Trophoblast cell (in vitro differentiated cells and primary cell): ENCODE data around the gene LRBA.

Source experiments
- DNase-seq, 2 donors: peaks; one replicate each; pipeline ENCODE4 v3.0.0-alpha.2; 2016
- H2AFZ ChIP-seq: 2 replicates; pipeline ENCODE4 v1.6.1; 2013; ENCODE audit warnings: low read length, moderate library complexity, mild to moderate bottlenecking; ENCODE audit not compliant: insufficient read depth, poor library complexity
- H2AK5ac ChIP-seq: 2 replicates; pipeline ENCODE4 v1.6.1; 2013; ENCODE audit warnings: mild to moderate bottlenecking, low read length
- H2BK120ac ChIP-seq: 2 replicates; pipeline ENCODE4 v1.6.1; 2013; ENCODE audit warnings: low read length, mild to moderate bottlenecking, moderate library complexity; ENCODE audit not compliant: insufficient read depth, poor library complexity
- H2BK12ac ChIP-seq: 2 replicates; pipeline ENCODE4 v1.6.1; 2013; ENCODE audit warnings: mild to moderate bottlenecking, low read length, moderate library complexity
- H2BK5ac ChIP-seq: 2 replicates; pipeline ENCODE4 v1.6.1; 2013; ENCODE audit warnings: low read length, low read depth, moderate library complexity, mild to moderate bottlenecking; ENCODE audit not compliant: poor library complexity
- H3K14ac ChIP-seq: 2 replicates; pipeline ENCODE4 v1.6.1; 2013; ENCODE audit warnings: mild to moderate bottlenecking, low read length
- H3K18ac ChIP-seq: 2 replicates; pipeline ENCODE4 v1.6.1; 2013; ENCODE audit warnings: mild to moderate bottlenecking, low read length
- H3K23ac ChIP-seq: 2 replicates; pipeline ENCODE4 v1.6.1; 2013; ENCODE audit warnings: low read length
- H3K27ac ChIP-seq: 2 replicates; pipeline ENCODE4 v1.5.1; 2013; ENCODE audit warnings: low read depth, mild to moderate bottlenecking, inconsistent platforms, low read length, moderate library complexity
- H3K27me3 ChIP-seq: 2 replicates; pipeline ENCODE4 v1.6.1; 2013; ENCODE audit warnings: inconsistent platforms, mild to moderate bottlenecking, low read length, moderate library complexity; ENCODE audit not compliant: insufficient read depth
- H3K36me3 ChIP-seq, 2 experiments: 1 replicate in 1 of 2; 2 replicates in 1 of 2; pipeline ENCODE4 v1.6.1; 2013; ENCODE audit warnings: low read length in 2 of 2, mild to moderate bottlenecking in 2 of 2, moderate library complexity in 1 of 2; ENCODE audit not compliant: insufficient read depth in 2 of 2, control insufficient read depth in 1 of 2
- H3K4ac ChIP-seq: 2 replicates; pipeline ENCODE4 v1.6.1; 2013; ENCODE audit warnings: low read depth, mild to moderate bottlenecking, low read length, moderate library complexity
- H3K4me1 ChIP-seq, 2 experiments: 1 replicate in 1 of 2; 2 replicates in 1 of 2; pipeline ENCODE4 v1.6.1; 2013; ENCODE audit warnings: low read length in 2 of 2, mild to moderate bottlenecking in 2 of 2, moderate library complexity in 1 of 2; ENCODE audit not compliant: insufficient read depth in 2 of 2, control insufficient read depth in 1 of 2
- H3K4me2 ChIP-seq: 2 replicates; pipeline ENCODE4 v1.6.1; 2013; ENCODE audit warnings: inconsistent platforms, mild to moderate bottlenecking, low read length, moderate library complexity
- H3K4me3 ChIP-seq: 2 replicates; pipeline ENCODE4 v1.5.1; 2013; ENCODE audit warnings: mild to moderate bottlenecking, low read depth, low read length, inconsistent platforms
- H3K79me1 ChIP-seq: one replicate; pipeline ENCODE4 v1.6.1; 2013; ENCODE audit warnings: low read length
- H3K79me2 ChIP-seq: 2 replicates; pipeline ENCODE4 v1.6.1; 2013; ENCODE audit warnings: low read length, mild to moderate bottlenecking; ENCODE audit not compliant: control insufficient read depth, insufficient read depth, poor library complexity
- H3K9ac ChIP-seq: 2 replicates; pipeline ENCODE4 v1.6.1; 2013; ENCODE audit warnings: mild to moderate bottlenecking, low read length
- H3K9me3 ChIP-seq: 2 replicates; pipeline ENCODE4 v1.6.1; 2013; ENCODE audit warnings: low read depth, mild to moderate bottlenecking, control low read depth, inconsistent platforms, low read length; ENCODE audit not compliant: insufficient read depth
- H4K12ac ChIP-seq: 2 replicates; pipeline ENCODE4 v1.6.1; 2013; ENCODE audit warnings: low read depth, mild to moderate bottlenecking, low read length, moderate library complexity
- H4K8ac ChIP-seq: 2 replicates; pipeline ENCODE4 v1.6.1; 2013; ENCODE audit warnings: low read depth, mild to moderate bottlenecking, low read length, moderate library complexity
- H4K91ac ChIP-seq: one replicate; pipeline ENCODE4 v1.6.1; 2013; ENCODE audit warnings: low read depth, mild to moderate bottlenecking, low read length, moderate library complexity
- WGBS: extraction: QIAGEN DNeasy Blood & Tissue Kit; methylation state at CpG from one replicate; pipeline ENCODE4 v1.1.7; 2013; ENCODE audit warnings: missing lambda C conversion rate; ENCODE audit not compliant: insufficient read length, insufficient coverage; ENCODE audit errors: extremely low coverage; 5-methylcytosine and 5-hydroxymethylcytosine counted together

The LRBA gene

DNA sequence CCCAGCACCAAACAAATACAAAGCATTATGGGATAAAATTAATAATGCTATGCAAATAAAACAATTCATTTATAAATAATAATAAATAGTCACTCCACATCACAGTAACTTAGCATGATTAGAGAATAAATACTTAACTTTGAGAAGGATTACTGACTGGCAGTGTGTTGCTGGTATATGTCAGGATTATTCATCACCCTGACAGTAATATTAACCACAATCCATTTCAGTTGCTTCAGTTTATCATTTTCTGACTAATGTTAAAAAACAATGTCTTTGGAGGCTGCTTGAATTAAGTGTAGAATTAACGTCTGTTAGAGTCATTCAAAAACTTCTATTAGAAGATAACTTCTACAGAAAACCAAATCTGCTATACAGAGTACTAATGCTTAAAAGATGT, 557.3 kb downstream of the LRBA start:
- H3K4me1 ChIP-seq, result no peaks in the 10 kb centered on the region
- WGBS, result no CpG with 5 or more reads among the region's 1 CpG

DNA sequence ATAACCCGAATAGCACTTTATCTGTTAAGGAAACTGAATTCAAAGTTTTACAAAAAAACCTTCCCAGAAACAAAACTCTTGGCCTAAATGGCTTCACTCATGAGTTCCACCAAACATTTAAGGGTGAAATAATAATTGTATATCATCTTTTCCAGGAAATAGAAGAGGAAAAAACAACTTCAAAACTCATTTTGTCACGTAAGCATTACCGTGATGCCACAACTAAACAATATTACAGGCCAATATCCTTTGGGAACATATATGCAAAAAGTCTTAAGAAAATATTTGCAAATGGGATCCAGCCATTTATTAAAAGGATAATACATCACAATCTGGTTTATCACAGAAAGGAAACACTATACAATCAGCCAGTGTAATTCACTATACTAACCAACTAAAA, 563.2 kb downstream of the LRBA start:
- no peak overlapping the region for H4K12ac ChIP-seq
- no peaks in the 10 kb centered on the region for H3K4me1 ChIP-seq
- no peak overlapping the region for H3K9ac ChIP-seq
- DNase-seq, result no peak
- H3K79me2 ChIP-seq, result no peaks in the 10 kb centered on the region
- no CpG with 5 or more reads among the region's 3 CpGs for WGBS
- no peaks in the 10 kb centered on the region for H3K79me1 ChIP-seq
- no peaks in the 10 kb centered on the region for H3K9me3 ChIP-seq
- no peak overlapping the region for H2AFZ ChIP-seq
- H3K27ac ChIP-seq, result no peak overlapping the region
- no peaks in the 10 kb centered on the region for H3K36me3 ChIP-seq
- H2BK120ac ChIP-seq, result no peak overlapping the region
- H3K27me3 ChIP-seq, result no peaks in the 10 kb centered on the region
- no peak overlapping the region for H2BK12ac ChIP-seq
- H4K8ac ChIP-seq, result no peak overlapping the region
- no peak overlapping the region for H3K23ac ChIP-seq
- H2BK5ac ChIP-seq, result no peak overlapping the region
- H2AK5ac ChIP-seq, result no peak overlapping the region
- H4K91ac ChIP-seq, result no peak overlapping the region
- no peak overlapping the region for H3K4me3 ChIP-seq
- no peak overlapping the region for H3K4me2 ChIP-seq
- no peak overlapping the region for H3K18ac ChIP-seq
- no peak overlapping the region for H3K4ac ChIP-seq
- no peak overlapping the region for H3K14ac ChIP-seq

More for the DNA sequence above, 557.3 kb downstream of the LRBA start:
- no peak overlapping the region for H2BK120ac ChIP-seq
- H3K9ac ChIP-seq, result no peak overlapping the region
- no peak overlapping the region for H4K91ac ChIP-seq
- DNase-seq, result no peak
- no peak overlapping the region for H2AFZ ChIP-seq
- no peak overlapping the region for H2BK12ac ChIP-seq
- no peaks in the 10 kb centered on the region for H3K36me3 ChIP-seq
- H3K4me2 ChIP-seq, result no peak overlapping the region
- no peaks in the 10 kb centered on the region for H3K79me2 ChIP-seq
- H3K18ac ChIP-seq, result no peak overlapping the region
- no peaks in the 10 kb centered on the region for H3K79me1 ChIP-seq
- no peak overlapping the region for H3K23ac ChIP-seq
- H4K8ac ChIP-seq, result no peak overlapping the region
- no peak overlapping the region for H3K27ac ChIP-seq
- no peak overlapping the region for H4K12ac ChIP-seq
- no peaks in the 10 kb centered on the region for H3K27me3 ChIP-seq
- no peak overlapping the region for H3K14ac ChIP-seq
- no peaks in the 10 kb centered on the region for H3K9me3 ChIP-seq
- H2AK5ac ChIP-seq, result no peak overlapping the region
- no peak overlapping the region for H3K4ac ChIP-seq
- H3K4me3 ChIP-seq, result no peak overlapping the region
- no peak overlapping the region for H2BK5ac ChIP-seq

DNA sequence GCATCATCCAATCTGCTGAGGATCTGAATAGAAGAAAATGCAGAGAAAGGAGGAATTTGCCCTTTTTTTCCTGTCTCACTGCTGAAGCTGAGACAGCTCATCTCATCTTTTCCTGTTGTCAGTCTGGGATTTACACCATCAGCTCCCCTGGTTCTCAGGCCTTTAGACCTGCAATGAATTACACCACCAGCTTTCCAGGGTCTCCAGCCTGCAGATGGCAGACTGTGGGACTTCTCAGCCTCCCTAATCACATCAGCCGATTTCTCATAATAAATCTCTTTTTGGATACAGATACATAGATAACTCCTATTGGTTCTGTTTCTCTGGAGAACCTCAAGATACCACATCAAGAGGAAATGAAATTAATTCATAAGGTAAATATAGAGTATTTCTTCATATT, 567.7 kb downstream of the LRBA start:
- no peak overlapping the region for H2BK120ac ChIP-seq
- no peak overlapping the region for H2AK5ac ChIP-seq
- no peak overlapping the region for H3K23ac ChIP-seq
- no peaks in the 10 kb centered on the region for H3K36me3 ChIP-seq
- no peaks in the 10 kb centered on the region for H3K79me2 ChIP-seq
- no peak overlapping the region for H2BK12ac ChIP-seq
- DNase-seq, result no peak
- H3K27ac ChIP-seq, result no peak overlapping the region
- no peak overlapping the region for H4K91ac ChIP-seq
- H3K4me2 ChIP-seq, result no peak overlapping the region
- no CpG with 5 or more reads among the region's 1 CpG for WGBS
- no peaks in the 10 kb centered on the region for H3K27me3 ChIP-seq
- no peak overlapping the region for H4K8ac ChIP-seq
- H3K4me3 ChIP-seq, result no peak overlapping the region
- H2BK5ac ChIP-seq, result no peak overlapping the region
- no peaks in the 10 kb centered on the region for H3K9me3 ChIP-seq
- no peak overlapping the region for H2AFZ ChIP-seq
- H3K18ac ChIP-seq, result no peak overlapping the region
- no peak overlapping the region for H3K9ac ChIP-seq
- H3K79me1 ChIP-seq, result no peaks in the 10 kb centered on the region
- H4K12ac ChIP-seq, result no peak overlapping the region
- H3K4me1 ChIP-seq, result no peaks in the 10 kb centered on the region
- no peak overlapping the region for H3K4ac ChIP-seq
- no peak overlapping the region for H3K14ac ChIP-seq

DNA sequence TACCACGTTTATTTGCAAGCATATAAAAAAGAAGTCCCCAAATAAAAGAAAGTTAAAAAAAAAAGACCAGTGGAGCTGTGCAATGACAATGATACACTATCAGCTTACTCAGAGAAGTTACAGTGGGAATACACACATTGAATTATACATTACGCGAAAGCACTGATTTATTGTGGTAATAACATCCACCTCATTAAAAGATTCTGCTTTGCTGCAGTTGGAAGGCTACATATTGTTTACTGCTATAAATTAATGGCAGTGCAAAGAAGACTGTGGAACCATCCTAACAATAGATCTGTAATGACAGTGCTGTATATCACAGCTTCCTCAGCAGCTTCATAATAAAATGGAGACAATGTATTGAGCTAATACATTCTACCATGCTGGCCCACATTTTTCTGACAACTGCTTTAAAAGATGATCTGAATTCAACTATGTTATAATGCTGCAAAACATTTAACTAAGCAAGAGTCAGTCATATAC, 575.6 kb downstream of the LRBA start:
- H4K91ac ChIP-seq, result no peak overlapping the region
- H2AFZ ChIP-seq, result no peak overlapping the region
- H3K36me3 ChIP-seq, result no peaks in the 10 kb centered on the region
- no peaks in the 10 kb centered on the region for H3K27me3 ChIP-seq
- no peak overlapping the region for H3K23ac ChIP-seq
- peak in 1 of 2 donors; percentile 13 for DNase-seq
- no peak overlapping the region for H2AK5ac ChIP-seq
- no peaks in the 10 kb centered on the region for H3K79me2 ChIP-seq
- H3K18ac ChIP-seq, result no peak overlapping the region
- no peak overlapping the region for H4K8ac ChIP-seq
- H3K4me1 ChIP-seq, result no peaks in the 10 kb centered on the region
- H3K14ac ChIP-seq, result no peak overlapping the region
- H3K27ac ChIP-seq, result no peak overlapping the region
- no peak overlapping the region for H2BK120ac ChIP-seq
- no CpG with 5 or more reads among the region's 3 CpGs for WGBS
- H3K9me3 ChIP-seq, result no peaks in the 10 kb centered on the region
- H3K4me3 ChIP-seq, result no peak overlapping the region
- H3K4me2 ChIP-seq, result no peak overlapping the region
- H4K12ac ChIP-seq, result no peak overlapping the region
- H3K4ac ChIP-seq, result no peak overlapping the region
- H3K9ac ChIP-seq, result no peak overlapping the region
- no peaks in the 10 kb centered on the region for H3K79me1 ChIP-seq
- no peak overlapping the region for H2BK5ac ChIP-seq
- H2BK12ac ChIP-seq, result no peak overlapping the region
